GM19397 (cell line): Measurements from ENCODE around the gene MANEAL.
A peak's percentile ranks its signal among the peaks of the same experiment; 100 is the strongest.

ENCODE experiments used
- ATAC-seq: cut with Tn5 transposase; IDR thresholded peaks from one replicate; pipeline ENCODE4 v1.9.1; 2021; ENCODE audit warnings: mild to moderate bottlenecking, moderate library complexity; ENCODE audit not compliant: unreplicated experiment

MANEAL gene

DNA sequence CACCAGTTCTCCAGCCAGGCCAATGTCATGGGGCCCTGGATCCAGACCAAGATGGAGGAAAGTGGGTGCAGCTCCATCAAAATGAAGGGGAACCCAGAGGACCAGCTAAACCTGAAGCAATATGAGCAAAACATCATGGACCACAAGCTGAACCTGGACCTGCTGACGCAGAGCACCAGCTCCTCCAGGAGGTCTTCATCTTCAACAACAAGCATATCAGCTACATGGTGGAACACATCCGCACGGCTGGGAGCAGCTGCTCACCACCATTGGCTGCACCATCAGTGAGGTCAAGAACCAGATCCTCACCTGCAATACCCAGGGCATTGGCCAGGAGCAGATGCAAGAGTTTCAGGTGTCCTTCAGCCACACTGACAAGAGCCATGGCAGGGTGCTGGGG is 15.0 kb upstream of the MANEAL start:
- no peak for ATAC-seq

DNA sequence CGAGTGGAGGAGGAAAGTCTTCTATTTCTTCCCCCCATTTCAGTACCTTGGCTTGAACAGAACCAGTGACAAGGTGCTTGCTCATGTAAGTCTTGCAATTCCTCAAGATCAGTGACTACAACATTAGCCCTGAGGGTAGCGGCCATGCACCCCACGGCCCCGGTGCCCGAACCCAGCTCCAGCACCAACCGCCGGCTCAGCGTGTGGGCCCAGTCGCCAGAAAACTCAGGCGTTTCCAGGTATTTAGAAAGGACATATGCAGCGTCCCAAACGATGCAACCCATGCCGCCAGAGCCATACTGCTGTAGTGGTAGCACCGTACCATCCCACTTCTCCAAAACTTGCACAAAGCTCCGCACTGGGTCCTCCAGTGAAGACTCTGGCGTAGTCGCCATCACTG is 11.2 kb upstream of the MANEAL start:
- ATAC-seq: no peak

DNA sequence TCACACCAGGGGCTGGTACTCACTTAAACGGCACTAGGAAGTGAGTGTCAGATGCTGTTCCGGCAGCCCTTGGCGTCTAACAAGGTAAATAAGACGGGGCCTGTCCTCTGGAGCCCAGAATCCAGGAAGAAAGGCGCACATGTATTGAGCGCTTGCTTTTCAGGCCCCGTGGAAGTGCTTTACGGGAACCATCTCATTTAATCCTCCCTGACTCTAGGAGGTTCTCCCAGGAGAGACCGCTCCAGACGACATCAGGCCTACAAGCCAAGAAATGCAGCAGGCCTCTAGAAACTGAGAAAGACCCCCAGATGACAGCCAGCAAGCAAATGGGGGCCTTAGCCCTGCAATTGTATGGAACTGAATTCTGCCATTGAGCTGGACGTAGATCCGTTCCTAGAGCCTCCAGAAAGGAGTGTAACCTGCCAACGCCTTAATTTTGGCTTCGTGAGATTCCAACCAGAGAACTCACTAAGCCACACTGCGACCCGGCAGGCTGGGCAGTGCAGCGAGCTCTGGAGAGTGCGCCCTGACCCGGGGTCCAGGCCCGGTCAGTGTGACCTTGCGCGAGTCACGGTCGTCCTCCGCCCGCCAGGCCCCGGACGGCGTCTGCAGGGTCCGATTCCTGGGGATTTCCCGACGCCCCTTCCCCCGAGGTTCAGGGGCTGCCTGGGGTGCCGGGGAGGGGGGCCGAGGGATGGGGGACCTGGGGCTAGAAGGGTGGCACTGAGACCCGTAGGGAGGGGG is 532 bp upstream of the MANEAL start:
- ATAC-seq: no peak

DNA sequence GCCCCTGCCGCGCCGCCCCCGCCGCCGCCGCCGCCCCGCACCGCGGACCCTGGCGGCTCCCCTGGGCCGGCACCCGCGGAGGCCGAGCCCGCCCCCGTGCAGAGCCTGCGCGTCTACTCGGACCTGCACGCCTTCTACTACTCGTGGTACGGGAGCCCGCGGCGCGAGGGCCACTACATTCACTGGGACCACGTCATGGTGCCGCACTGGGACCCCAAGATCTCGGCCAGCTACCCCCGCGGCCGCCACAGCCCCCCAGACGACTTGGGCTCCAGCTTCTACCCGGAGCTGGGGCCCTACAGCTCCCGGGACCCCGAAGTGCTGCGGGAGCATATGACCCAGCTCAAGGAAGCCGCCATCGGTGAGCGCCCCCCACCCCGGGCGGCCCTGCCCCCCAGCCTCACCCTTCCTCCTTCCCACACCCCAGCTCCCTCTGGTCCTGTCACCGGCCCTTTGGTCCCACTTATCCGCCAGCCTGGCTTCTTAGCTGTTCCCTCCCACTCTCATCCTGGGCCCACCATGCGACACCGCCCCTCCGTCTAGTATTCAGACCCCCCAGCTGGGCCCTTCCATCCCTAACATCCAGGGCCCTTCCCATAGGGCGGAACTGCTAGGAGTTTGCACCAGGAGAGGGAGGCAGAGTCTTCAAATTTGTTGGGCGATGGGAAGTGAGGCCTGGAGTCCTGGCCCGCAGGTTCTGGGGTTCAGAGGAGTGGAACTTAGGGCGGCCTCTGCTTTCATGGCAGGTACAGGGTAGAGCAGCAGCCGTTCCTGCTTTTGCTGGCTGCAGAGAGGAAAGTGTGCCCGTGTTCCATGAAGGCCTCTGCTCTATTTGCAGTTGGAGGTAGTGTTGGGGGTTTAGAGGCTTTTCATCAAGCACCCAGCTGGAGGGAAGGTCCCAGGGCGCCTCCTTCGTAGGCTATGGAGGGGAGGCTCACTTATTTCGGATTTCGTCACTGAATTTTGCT is 1.0 kb downstream of the MANEAL start:
- ATAC-seq: peak; percentile 29

DNA sequence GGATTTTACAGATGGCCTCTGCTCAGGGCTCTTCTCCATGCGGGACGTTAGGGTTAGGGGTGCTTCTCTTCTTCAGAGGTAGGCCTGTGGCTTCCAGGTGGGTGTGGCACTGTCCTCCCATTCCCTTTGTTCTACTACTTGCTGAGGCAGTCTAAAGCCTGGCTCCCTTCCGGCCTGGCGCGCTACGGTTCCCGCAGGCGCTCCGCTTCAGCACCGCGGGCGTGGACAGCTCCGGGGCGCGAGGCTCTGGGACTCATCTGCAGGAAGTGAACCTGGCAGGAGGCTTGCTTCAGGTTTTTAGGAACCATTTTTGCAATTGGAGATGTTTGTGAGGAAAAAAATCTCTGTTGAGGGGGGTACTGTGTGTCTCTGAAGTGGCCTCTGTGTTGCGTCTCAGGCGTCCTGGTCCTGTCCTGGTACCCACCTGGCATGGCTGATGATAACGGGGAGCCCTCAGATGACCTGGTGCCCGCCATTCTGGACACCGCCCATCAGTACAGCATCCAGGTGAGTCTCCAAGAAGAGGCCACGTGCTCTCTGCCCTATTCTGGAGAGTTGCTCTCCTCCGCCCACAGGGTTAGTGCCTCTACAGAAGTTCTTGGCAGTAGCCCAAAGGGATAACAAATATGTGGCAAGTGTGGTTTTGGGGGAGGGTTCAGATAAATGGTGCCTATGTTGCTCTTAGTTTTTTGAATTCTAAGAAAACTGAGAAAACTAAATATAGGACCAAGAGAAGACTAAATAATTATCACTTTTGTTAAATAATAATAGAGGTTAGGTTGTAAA is 1.9 kb downstream of the MANEAL start:
- no peak for ATAC-seq

DNA sequence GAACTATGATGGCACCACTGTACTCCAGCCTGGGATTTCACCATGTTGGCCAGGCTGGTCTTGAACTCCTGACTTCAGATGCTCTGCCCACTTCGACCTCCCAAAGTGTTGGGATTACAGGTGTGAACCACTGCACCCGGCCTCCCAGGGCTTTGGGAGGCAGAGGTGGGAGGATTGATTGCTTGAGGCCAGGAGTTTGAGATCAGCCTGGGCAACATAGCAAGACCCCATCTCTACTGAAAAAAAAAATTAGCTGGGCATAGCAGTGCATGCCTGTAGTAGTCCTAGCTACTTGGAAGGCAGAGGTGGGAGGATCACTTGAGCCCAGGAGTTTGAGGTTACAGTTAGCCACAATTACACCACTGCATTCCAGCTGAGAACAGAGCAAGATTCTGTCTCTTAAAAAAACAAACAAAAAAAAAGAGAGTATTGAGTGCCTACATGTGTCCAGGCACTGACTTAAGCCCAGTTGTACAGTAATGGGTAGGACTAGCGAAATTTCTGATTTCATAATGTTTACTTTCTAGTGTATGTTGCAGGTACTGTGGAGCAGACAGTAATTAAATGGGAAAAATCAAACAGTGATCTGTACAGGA is 4.2 kb downstream of the MANEAL start:
- ATAC-seq: no peak

DNA sequence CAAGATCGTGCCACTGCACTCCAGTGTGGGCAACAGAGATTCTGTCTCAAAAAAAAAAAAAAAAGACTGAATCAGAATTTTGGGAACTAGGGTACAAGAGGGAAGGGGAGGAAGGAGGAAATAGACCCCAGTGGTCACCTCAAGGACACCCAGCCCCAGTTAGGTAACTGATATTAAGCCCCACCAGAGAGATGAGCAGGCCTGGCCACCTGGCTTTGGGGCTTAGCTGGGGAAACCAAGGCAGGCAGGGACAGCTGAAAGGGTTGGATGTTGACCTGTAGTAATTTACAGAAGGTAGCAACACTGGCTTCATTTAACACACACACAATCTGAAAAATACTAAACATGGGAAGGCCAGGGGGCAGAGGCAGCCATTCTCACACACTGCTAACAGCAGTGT is 8.8 kb downstream of the MANEAL start:
- ATAC-seq: no peak

DNA sequence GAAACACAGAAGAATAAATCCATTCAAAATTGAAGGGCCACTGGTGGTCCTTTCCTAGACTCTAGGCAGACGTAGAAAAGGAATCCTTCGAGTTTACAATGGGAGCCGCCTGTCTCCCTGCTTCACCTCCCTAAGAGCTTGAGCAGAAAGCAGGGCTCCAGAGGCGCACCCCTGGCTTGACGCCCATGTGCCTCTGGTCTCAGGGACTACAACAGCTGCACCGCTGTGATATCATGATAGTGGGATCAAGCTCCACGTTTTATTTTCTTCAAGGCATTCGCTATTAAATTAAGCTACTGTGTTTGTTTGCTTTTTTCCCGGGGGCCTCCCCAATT is 13.5 kb downstream of the MANEAL start:
- no peak for ATAC-seq

DNA sequence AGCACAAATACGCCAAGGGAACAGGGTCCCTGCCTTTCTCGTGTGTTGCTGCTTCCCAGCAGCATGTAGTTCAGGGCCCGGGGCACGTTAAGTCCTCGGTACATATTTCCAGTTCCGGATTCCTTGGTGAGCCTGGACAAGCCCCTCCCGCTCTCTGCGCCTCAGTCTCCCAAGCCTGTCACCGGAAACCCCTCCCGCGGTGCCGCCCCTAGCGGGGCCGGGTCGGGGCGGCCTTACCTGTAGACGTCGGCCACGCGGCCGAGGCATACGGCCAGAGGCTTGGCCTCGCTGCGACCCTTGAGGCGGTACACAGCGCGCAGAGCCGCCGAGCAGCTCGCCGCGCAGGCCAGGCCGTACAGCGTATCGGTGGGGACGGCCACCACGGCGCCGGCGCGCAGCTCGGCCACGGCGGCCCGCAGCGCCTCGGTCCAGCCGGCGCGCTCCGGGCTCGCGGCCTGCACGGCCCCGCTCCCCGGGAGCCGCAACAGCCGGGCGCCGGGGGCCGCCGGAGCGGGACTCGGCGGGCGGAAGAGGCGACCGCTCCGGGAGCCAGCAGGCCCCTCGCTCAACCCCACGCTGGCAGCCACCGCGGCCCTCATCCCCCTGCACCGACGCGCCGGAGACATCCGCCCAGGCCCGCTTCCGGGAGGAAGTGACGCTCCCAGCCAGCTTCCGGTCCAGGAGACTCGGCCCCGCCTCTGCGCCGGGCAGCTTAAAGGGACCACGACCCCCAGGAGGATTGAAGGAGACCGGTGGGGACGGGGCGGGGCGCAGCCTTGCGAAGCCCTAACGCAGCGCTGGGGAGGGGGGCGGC is 14.1 kb downstream of the MANEAL start, which contains the start of the genes C1orf122 and YRDC:
Gene C1orf122 (plus strand): TSS at position 236 of the 814 bp plus-strand sequence. CDS start 615 bp downstream, outside the sequence.
Gene YRDC (minus strand): TSS at position 654 of the 814 bp plus-strand sequence. CDS start 28 bp downstream, at position 626.
- peak; percentile 92 for ATAC-seq

DNA sequence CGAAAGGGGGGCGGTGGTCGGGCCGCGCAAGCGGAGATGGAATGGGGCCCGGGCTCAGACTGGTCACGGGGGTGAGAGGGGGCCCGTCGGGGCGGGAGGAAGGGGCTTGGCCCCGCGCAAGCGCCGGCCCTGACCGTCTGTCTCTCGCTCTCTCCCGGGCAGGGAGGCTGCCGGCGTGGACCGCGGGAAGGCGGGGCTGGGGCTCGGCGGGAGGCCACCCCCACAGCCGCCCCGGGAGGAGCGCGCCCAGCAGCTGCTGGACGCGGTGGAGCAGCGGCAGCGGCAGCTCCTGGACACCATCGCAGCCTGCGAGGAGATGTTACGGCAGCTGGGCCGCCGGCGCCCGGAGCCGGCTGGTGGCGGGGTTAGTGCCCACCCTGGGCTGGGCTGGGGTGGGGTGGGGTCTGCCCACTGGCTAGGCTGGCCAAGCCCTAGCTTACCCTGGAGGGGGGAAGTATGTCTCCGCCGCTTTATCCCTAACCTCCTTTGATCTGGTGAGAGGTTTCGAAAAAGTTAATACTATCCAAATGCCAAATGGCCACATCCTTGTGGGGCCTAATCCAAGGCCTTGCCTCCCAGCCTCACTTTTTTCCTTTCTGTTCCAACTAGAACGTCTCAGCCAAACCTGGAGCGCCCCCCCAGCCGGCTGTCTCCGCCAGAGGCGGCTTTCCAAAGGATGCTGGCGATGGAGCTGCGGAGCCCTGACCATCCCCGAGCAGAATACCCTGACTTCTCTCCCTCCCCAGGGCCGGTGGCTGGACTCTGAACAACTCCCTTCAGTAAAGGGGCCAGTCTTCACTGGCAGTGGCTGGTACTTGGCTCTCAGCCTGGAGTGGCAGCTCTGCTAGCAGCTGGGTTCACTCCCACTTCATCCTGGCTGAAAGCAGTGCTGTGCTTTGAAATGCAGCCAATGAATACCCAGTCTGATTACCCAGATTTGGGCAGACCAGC is 15.0 kb downstream of the MANEAL start:
- peak; percentile 36 for ATAC-seq

DNA sequence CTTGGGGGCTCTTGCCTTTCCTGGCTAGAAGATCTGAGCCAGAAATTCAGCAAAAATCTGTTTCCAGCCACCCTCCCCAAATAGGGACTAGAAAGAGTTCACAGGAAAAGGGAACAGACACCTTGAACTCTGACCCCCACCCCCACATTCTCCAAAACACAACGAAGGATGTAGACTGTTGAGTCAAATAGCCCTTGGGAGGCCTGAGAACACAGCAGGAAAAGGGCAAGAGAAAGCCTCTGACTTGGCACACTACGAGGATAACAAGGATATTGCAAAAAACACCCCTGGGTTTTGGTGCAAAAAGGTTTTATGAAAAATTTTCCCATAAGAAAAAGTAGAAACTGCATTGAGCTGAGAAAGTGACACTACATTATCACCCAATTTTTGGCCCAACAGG is 16.3 kb downstream of the MANEAL start:
- no peak for ATAC-seq

DNA sequence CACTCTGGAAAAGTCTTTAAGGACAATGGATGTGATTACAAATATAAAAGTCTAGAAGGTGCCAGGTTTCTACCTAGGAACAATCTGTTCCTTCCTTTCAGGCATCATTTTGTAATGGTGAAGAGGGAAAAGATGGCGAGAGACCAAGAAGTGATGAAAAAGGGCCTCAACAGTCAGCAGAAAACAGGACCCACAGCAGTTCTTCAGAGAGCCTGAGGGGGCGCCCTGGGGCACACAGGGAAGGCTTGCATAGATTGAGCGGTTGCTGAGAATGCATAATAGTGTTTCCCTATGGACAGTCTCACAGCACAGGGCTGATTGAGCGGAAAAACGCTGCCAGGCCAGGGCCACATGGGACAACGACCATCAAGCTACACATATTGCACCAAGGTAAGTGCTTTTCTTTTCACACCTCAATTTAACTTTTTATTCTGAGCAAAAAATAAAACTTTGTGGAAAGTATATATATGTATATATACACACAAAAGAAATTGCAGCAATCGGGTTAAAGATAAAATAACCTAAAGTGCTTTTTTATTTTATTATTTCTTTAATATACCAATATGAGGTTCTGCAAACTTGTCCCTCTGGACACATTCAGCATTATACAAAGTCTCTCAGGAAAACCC is 17.5 kb downstream of the MANEAL start:
- ATAC-seq: no peak

DNA sequence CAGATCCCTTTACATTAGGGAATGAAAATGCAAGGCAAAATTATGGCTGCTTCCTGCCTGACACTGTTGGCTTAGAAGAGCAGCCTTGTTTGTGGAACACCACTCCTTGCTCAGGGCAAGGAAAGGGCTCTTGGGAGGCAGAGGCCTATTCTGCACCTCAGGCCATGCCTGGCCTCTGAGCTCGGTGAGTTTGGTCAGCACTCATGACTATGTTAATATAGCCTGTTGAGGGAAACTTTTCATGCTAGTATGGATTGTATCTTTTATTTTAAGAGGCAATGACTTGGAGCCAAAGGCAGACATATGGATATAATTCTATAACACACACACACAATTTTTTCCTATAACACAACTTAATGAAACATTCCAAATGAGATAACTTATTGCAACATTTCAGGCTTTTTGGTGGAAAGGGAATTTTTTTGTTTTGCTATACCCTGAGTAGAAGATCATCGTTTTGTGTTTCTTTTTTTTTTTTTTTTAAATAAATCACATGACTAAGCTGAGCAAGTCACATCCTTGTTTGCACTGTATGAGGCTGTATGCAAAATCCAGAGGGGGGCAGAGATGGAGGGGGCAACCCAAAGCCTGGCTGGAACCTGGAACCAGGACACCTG is 20.0 kb downstream of the MANEAL start:
- no peak for ATAC-seq

DNA sequence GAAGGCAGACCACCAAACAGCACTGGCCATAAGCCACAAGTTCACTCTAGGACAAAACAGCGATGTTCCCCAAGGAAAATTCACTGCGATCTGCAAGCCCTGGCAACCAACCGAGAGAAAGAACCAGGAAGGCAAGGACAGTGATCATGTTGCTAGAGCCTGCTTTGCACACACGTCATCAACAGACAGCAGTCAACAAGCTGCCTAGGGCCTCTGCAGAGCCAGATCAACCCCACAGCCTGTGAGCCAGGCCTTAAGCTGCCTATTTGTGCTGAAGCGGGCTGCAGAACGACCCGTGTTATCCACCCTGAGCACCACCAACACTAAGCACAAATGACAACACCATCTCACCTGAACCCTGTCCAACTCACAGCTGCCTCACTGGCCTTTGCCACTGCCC is 20.6 kb downstream of the MANEAL start:
- no peak for ATAC-seq

DNA sequence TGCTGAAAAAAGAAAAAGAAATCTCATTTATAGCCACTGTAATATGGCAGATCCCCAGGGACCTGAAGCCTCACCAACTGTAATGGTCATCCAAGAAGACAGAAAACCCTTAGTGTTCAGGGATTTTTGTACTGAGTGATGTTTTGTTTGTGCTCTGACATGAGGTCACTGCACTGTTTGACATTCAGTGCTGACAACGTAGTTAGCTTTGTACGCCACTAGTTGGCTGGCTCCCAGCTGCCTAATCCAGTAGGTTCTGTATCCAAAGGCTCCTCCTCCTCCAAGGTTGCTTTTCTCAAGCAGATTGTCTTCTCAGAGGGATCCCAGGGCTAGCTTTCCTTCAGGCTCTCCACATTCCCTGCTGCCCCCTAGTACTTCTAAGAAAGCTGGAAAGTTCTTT is 23.8 kb downstream of the MANEAL start:
- no peak for ATAC-seq

DNA sequence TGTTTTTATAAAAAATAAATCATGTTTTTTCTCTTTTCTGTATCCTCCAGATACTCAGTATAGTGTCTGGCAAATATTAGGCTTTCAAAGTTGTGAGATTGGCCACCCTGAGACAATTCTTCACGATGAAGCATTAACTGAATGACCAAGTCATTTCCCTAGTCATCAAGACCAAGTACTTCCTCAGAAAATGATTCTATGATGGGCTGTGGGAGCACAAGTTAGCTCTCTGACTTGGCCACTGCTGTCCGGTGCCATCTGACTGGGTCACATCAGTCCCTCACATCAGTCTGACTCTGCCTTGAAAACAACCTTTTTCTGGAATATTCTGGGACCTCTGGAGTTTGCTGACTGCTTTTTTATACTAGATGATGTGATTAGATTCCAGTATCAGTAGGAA is 27.8 kb downstream of the MANEAL start:
- ATAC-seq: no peak

DNA sequence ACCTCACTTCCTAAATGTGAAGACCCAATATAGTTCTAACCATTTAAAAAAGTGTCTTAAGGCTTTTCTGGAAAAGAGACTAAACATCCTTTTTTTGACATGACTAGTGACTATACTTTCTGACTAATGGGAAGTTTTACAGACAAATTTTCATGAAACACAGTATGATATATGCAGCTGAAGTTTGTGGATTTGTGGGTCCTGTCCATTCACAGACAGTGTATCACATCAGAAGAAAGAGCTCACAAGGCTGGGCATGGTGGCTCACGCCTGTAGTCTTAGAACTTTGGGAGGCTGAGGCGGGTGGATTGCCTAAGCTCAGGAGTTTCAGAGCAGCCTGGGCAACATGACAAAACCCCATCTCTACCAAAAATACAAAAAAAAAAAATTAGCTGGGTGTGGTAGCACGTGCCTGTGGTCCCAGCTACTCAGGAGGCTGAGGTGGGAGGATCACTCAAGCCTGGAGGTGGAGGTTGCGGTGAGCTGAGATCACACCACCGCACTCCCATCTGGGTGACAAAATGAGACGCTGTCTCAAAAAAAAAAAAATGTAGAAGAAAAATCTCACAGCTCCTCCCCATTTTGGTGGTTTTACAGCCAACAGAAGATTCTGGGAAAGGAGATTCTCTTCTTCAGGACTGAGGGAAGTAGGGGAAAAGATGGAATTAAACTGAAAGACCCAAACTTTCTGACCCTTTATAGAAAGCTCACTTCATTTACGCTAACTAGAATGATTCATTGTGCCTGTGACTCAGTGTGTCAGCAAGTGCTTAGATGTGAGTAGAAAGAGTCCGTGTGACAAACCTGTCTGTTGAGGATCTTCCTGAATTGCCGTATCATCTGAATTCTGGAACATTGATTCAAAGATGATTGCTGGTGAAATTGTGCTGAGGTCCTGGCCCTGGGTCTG is 29.5 kb downstream of the MANEAL start:
- ATAC-seq: no peak
